SK-N-MC (cell line): ENCODE results near the gene ISG20.

Experiments
- DNase-seq: peaks from one replicate; pipeline ENCODE4 v3.0.0-alpha.2; 2011; ENCODE audit warnings: low read depth, low spot score
- H3K27ac ChIP-seq: fragments of 200-600 bp; sonication (generic); 2 replicates; pipeline ENCODE4 v1.5.1; 2016; ENCODE audit warnings: mixed run types
- H3K36me3 ChIP-seq: fragments of 200-600 bp; sonication (generic); 2 replicates; pipeline ENCODE4 v1.6.1; 2017; ENCODE audit warnings: antibody characterized with exemption, low read length, mixed read lengths; ENCODE audit not compliant: insufficient read depth
- H3K4me3 ChIP-seq: fragments of 200-600 bp; sonication (generic); 2 replicates; pipeline ENCODE4 v1.5.1; 2016
- H3K9ac ChIP-seq: fragments of 200-600 bp; sonication (generic); 2 replicates; pipeline ENCODE4 v1.8.0; 2017; ENCODE audit warnings: mixed run types, mixed read lengths; ENCODE audit not compliant: insufficient read length
- H3K9me3 ChIP-seq: fragments of 200-600 bp; sonication (generic); 2 replicates; pipeline ENCODE4 v1.6.1; 2017; ENCODE audit warnings: low read depth, mild to moderate bottlenecking, antibody characterized with exemption, low read length, moderate library complexity, mixed read lengths
- EZH2 ChIP-seq: fragments of 200-600 bp; sonication (generic); IDR thresholded peaks from one replicate; pipeline ENCODE4 v1.6.1; 2017; ENCODE audit warnings: antibody characterized with exemption
- FOXP2 ChIP-seq: optimal IDR thresholded peaks from 2 replicates; pipeline ENCODE3; 2011; ENCODE audit warnings: mild to moderate bottlenecking, moderate library complexity; ENCODE audit not compliant: insufficient read depth; ENCODE audit errors: extremely low read length, control extremely low read depth
- POLR2AphosphoS5 ChIP-seq: IDR thresholded peaks from 2 replicates; pipeline ENCODE4 v1.6.1; 2012; ENCODE audit warnings: mild to moderate bottlenecking, low read depth, low read length, borderline replicate concordance

The ISG20 gene

GRCh38 chr15:88658972-88659931 lies 20.4 kb downstream of the ISG20 start:
- Histone ChIP-seq H3K9me3 (no peaks in the 10 kb centered on the region), H3K4me3 (no peak overlapping the region), H3K27ac (no peak overlapping the region), H3K36me3 (no peaks in the 10 kb centered on the region), H3K9ac (no peak overlapping the region)
- TF ChIP-seq POLR2AphosphoS5 (no peak), EZH2 (no peak), FOXP2 (no peak)
- no peak for DNase-seq

DNA sequence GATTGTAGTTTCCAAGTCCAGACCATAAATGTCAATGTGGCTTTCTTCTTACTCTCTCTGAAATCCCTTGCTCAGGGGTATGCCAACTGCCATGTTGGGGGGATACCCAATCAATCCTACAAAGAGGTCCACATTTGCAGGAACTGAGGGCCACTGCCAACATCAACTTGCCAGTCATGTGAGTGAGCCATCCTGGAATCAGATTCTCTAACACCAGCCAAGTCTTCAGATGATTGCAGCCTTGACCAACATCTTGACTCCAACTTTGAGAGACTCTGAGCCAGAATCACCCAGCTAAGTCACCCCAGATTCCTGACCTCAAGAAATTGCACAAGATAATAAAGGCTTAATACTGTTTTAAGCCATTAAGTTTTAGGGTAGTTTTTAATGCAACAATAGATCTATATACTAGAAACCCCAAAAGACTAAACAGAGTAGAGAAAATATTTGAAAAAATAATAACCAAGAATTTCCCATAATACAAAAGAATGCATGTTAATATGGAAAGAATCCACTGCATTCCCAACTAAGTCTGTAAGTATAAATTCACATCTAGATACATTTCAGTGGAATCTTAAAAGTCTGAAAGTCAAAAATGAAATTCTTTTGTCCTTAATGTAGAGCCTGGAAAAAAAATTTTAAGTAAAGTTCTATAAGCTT lies 22.4 kb downstream of the ISG20 start:
- Histone ChIP-seq H3K27ac (no peak overlapping the region), H3K36me3 (no peaks in the 10 kb centered on the region), H3K9ac (no peak overlapping the region), H3K4me3 (no peak overlapping the region), H3K9me3 (no peaks in the 10 kb centered on the region)
- TF ChIP-seq EZH2 (no peak), POLR2AphosphoS5 (no peak), FOXP2 (no peak)
- no peak for DNase-seq

- no peak for DNase-seq
Measured at GRCh38 chr15:88661761-88662556, 23.1 kb downstream of the ISG20 start.

DNA sequence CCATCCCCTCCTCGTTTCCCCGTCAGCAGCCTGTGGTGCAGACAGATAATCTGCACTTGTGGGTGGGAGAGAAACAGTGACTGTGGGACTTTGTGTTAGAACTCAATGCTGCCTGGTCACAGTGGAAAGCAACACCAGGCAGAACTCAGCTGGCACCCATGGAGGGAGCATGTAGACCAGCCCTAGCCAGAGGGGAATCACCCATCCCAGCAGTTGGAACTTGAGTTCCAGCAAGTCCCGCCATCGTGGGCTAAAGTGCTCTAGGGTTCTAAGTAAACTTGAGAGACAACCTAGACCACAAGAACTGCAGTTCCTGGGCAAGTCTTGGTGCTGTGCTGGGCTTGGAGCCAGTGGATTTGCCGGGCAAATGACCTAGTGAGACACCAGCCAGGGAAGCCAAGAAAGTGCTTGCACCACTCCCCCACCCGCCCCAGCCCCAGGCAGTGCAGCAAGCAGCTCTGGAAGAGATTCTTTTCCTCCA lies 24.4 kb downstream of the ISG20 start:
- Histone ChIP-seq H3K4me3 (no peak overlapping the region), H3K36me3 (no peaks in the 10 kb centered on the region), H3K9ac (no peak overlapping the region), H3K9me3 (no peaks in the 10 kb centered on the region), H3K27ac (no peak overlapping the region)
- no peak for DNase-seq
- TF ChIP-seq POLR2AphosphoS5 (no peak), EZH2 (no peak), FOXP2 (no peak)

More at GRCh38 chr15:88661761-88662556, 23.1 kb downstream of the ISG20 start:
- Histone ChIP-seq H3K27ac (no peak overlapping the region), H3K9me3 (no peaks in the 10 kb centered on the region), H3K9ac (no peak overlapping the region), H3K4me3 (no peak overlapping the region), H3K36me3 (no peaks in the 10 kb centered on the region)
- TF ChIP-seq EZH2 (no peak), POLR2AphosphoS5 (no peak)

GRCh38 chr15:88664151-88664778 lies 25.4 kb downstream of the ISG20 start:
- TF ChIP-seq EZH2 (no peak), FOXP2 (no peak), POLR2AphosphoS5 (no peak)
- Histone ChIP-seq H3K4me3 (no peak overlapping the region), H3K36me3 (no peaks in the 10 kb centered on the region), H3K9ac (no peak overlapping the region), H3K9me3 (no peaks in the 10 kb centered on the region), H3K27ac (no peak overlapping the region)
- no peak for DNase-seq

- H3K36me3 ChIP-seq, result no peaks in the 10 kb centered on the region
- no peak overlapping the region for H3K4me3 ChIP-seq
- H3K27ac ChIP-seq, result no peak overlapping the region
- no peaks in the 10 kb centered on the region for H3K9me3 ChIP-seq
- DNase-seq, result no peak
- no peak for TF ChIP-seq EZH2
- TF ChIP-seq POLR2AphosphoS5, result no peak
- TF ChIP-seq FOXP2, result no peak
- H3K9ac ChIP-seq, result no peak overlapping the region
Measured at GRCh38 chr15:88674661-88675060, 35.8 kb downstream of the ISG20 start.

- H3K36me3 ChIP-seq, result no peaks in the 10 kb centered on the region
- H3K9ac ChIP-seq, result no peak overlapping the region
- H3K9me3 ChIP-seq, result no peaks in the 10 kb centered on the region
- TF ChIP-seq POLR2AphosphoS5 (no peak), EZH2 (no peak), FOXP2 (no peak)
- DNase-seq, result no peak
- no peak overlapping the region for H3K27ac ChIP-seq
- no peak overlapping the region for H3K4me3 ChIP-seq
Measured at GRCh38 chr15:88678755-88679154, 39.9 kb downstream of the ISG20 start.
